Mesendoderm (in vitro differentiated cells): ENCODE results near the gene PET100.

Experiments used
- DNase-seq: peaks from one replicate; pipeline ENCODE4 v3.0.0; 2013
- H2AK5ac ChIP-seq: 2 replicates; pipeline ENCODE4 v1.6.1; 2013; ENCODE audit warnings: low read length, inconsistent platforms
- H2BK120ac ChIP-seq: 2 replicates; pipeline ENCODE4 v1.6.1; 2013; ENCODE audit warnings: low read depth, mild to moderate bottlenecking, low read length, moderate library complexity, mixed read lengths
- H2BK15ac ChIP-seq: replicated peaks from 2 replicates; pipeline ENCODE4 v1.6.1; 2013; ENCODE audit warnings: low read depth, mild to moderate bottlenecking, moderate library complexity
- H2BK5ac ChIP-seq: 2 replicates; pipeline ENCODE4 v1.6.1; 2013; ENCODE audit warnings: low read length, inconsistent platforms
- H3K18ac ChIP-seq: 2 replicates; pipeline ENCODE4 v1.6.1; 2013; ENCODE audit warnings: mild to moderate bottlenecking, low read length, mixed read lengths
- H3K23ac ChIP-seq: one replicate; pipeline ENCODE4 v1.6.1; 2013; ENCODE audit warnings: low read length
- H3K27ac ChIP-seq: 2 replicates; pipeline ENCODE4 v1.5.1; 2013; ENCODE audit warnings: low read depth, mild to moderate bottlenecking, inconsistent platforms, low read length, moderate library complexity
- H3K27me3 ChIP-seq: 2 replicates; pipeline ENCODE4 v1.6.1; 2013; ENCODE audit warnings: low read length, control low read depth, mild to moderate bottlenecking, inconsistent platforms; ENCODE audit not compliant: insufficient read depth, poor library complexity
- H3K36me3 ChIP-seq: 2 replicates; pipeline ENCODE4 v1.6.1; 2013; ENCODE audit warnings: low read length, inconsistent platforms; ENCODE audit not compliant: control insufficient read depth, insufficient read depth
- H3K4ac ChIP-seq: one replicate; pipeline ENCODE4 v1.6.1; 2013; ENCODE audit warnings: low read depth, mild to moderate bottlenecking, low read length, moderate library complexity
- H3K4me1 ChIP-seq: 2 replicates; pipeline ENCODE4 v1.6.1; 2013; ENCODE audit warnings: low read depth, low read length, inconsistent platforms; ENCODE audit not compliant: control insufficient read depth
- H3K4me2 ChIP-seq: 2 replicates; pipeline ENCODE4 v1.6.1; 2013; ENCODE audit warnings: low read length
- H3K4me3 ChIP-seq: 2 replicates; pipeline ENCODE4 v1.5.1; 2013; ENCODE audit warnings: mild to moderate bottlenecking, low read length
- H3K56ac ChIP-seq: one replicate; pipeline ENCODE4 v1.6.1; 2013; ENCODE audit warnings: low read length
- H3K79me1 ChIP-seq: 2 replicates; pipeline ENCODE4 v1.6.1; 2013; ENCODE audit warnings: low read length, inconsistent platforms
- H3K79me2 ChIP-seq: 2 replicates; pipeline ENCODE4 v1.6.1; 2013; ENCODE audit warnings: mild to moderate bottlenecking, low read length; ENCODE audit not compliant: control insufficient read depth, insufficient read depth
- H3K9ac ChIP-seq: 2 replicates; pipeline ENCODE4 v1.6.1; 2013; ENCODE audit warnings: low read length, inconsistent platforms
- H4K5ac ChIP-seq: one replicate; pipeline ENCODE4 v1.6.1; 2013; ENCODE audit warnings: low read length
- H4K8ac ChIP-seq: one replicate; pipeline ENCODE4 v1.6.1; 2013; ENCODE audit warnings: low read depth, mild to moderate bottlenecking, control low read depth, low read length, moderate library complexity
- WGBS: extraction: QIAGEN DNeasy Blood & Tissue Kit; methylation state at CpG from one replicate; pipeline ENCODE4 v1.1.7; 2013; ENCODE audit warnings: low lambda C conversion rate, missing lambda C conversion rate; ENCODE audit not compliant: insufficient coverage; ENCODE audit errors: extremely low coverage; 5-methylcytosine and 5-hydroxymethylcytosine counted together

The PET100 gene

DNA sequence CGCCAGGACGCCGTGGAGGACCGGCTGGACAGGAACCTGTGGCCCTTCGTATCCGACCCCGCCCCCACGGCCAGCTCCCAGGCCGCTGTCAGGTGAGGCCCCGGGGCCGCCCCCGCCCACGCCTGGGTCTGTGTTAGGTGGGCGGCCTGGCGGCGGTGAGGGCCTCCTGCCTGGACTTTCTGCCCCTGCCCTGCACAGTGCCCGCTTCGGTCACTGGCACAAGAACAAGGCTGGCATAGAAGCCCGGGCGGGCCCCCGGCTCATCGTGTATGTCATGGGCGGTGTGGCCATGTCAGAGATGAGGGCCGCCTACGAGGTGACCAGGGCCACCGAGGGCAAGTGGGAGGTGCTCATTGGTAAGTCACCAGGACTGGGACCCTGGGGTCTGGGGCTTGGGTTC, 17.6 kb downstream of the PET100 start:
- no peak overlapping the region for H3K4me3 ChIP-seq
- no peaks in the 10 kb centered on the region for H3K79me1 ChIP-seq
- H3K79me2 ChIP-seq, result no peaks in the 10 kb centered on the region
- no peak overlapping the region for H3K9ac ChIP-seq
- no peaks in the 10 kb centered on the region for H3K36me3 ChIP-seq
- no peak overlapping the region for H3K4me2 ChIP-seq
- no peak overlapping the region for H3K27ac ChIP-seq
- no peak overlapping the region for H3K23ac ChIP-seq
- H4K8ac ChIP-seq, result no peak overlapping the region
- no peak overlapping the region for H3K56ac ChIP-seq
- no peak overlapping the region for H2AK5ac ChIP-seq
- H3K4ac ChIP-seq, result no peak overlapping the region
- no peak overlapping the region for H3K18ac ChIP-seq
- DNase-seq, result no peak
- H3K4me1 ChIP-seq, result no peaks in the 10 kb centered on the region
- no peak overlapping the region for H4K5ac ChIP-seq
- no peak overlapping the region for H2BK15ac ChIP-seq
- no CpG with 5 or more reads among the region's 26 CpGs for WGBS
- no peak overlapping the region for H2BK120ac ChIP-seq
- no peaks in the 10 kb centered on the region for H3K27me3 ChIP-seq
- no peak overlapping the region for H2BK5ac ChIP-seq

DNA sequence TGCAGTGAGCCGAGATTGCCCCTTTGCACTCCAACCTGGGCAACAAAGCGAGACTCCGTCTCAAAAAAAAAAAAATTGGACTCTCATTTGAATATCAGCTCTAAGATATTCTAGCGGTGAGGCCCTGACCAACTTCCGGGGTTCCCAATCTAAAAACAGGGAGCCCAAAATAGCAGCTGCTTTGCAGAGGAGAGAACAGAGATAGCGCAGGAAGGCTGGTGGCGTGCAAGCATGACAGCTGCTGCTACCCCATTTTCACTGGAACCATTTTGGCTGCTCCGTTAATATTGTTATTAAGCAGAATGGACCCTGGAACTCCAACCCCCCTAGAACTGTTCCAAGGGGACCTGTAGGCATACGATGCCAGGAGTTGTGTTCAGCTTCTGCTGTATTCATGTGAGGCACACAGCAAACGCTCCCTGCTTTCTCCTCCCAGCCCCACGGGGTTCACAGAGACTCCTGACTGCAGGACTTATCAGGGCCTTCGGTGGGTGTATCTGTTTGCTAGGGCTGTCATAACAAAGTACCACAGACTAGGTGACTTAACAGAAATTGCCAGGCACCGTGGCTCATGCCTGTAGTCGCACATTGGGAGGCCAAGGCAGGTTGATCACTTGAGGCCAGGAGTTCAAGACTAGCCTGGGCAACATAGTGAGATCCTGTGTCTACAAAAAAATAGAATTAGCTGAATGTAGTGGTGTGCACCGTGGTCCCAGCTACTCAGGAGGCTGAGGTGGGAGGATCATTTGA, 18.8 kb downstream of the PET100 start:
- no peak overlapping the region for H2AK5ac ChIP-seq
- no peak overlapping the region for H4K5ac ChIP-seq
- no peak overlapping the region for H3K9ac ChIP-seq
- H3K79me1 ChIP-seq, result no peaks in the 10 kb centered on the region
- H3K18ac ChIP-seq, result no peak overlapping the region
- no peak overlapping the region for H3K4me2 ChIP-seq
- no peaks in the 10 kb centered on the region for H3K36me3 ChIP-seq
- WGBS, result no CpG with 5 or more reads among the region's 15 CpGs
- no peak for DNase-seq
- no peaks in the 10 kb centered on the region for H3K79me2 ChIP-seq
- no peak overlapping the region for H3K4me3 ChIP-seq
- H4K8ac ChIP-seq, result no peak overlapping the region
- no peaks in the 10 kb centered on the region for H3K4me1 ChIP-seq
- no peak overlapping the region for H3K4ac ChIP-seq
- no peaks in the 10 kb centered on the region for H3K27me3 ChIP-seq
- H2BK15ac ChIP-seq, result no peak overlapping the region
- H3K23ac ChIP-seq, result no peak overlapping the region
- no peak overlapping the region for H2BK5ac ChIP-seq
- H3K27ac ChIP-seq, result no peak overlapping the region
- no peak overlapping the region for H2BK120ac ChIP-seq
- no peak overlapping the region for H3K56ac ChIP-seq

DNA sequence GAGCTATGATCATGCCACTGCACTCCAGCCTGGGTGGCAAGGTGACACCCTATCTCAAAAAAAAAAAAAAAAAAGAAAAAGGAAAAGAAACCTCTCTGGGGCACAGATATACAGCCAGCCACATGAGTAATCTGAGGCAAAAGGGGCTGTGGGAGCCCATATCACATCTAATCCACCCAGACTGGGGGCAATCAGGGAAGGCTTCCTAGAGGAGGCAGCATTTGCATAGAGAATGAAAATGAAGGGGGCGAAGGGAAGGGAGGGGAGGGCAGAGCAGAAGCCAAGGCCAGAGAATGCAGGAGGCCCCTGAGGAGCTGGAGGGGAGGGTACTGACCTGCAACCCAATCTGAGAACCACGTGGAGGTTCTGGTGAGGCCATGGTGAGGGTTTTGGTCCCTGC, 20.6 kb downstream of the PET100 start:
- Histone ChIP-seq H3K36me3 (no peaks in the 10 kb centered on the region), H3K79me1 (no peaks in the 10 kb centered on the region), H3K4me3 (no peak overlapping the region), H4K5ac (no peak overlapping the region), H3K27ac (no peak overlapping the region), H2BK15ac (no peak overlapping the region), H2AK5ac (no peak overlapping the region), H3K4ac (no peak overlapping the region), H2BK5ac (no peak overlapping the region), H4K8ac (no peak overlapping the region), H3K18ac (no peak overlapping the region), H3K9ac (no peak overlapping the region), H3K23ac (no peak overlapping the region), H2BK120ac (no peak overlapping the region), H3K79me2 (no peaks in the 10 kb centered on the region), H3K56ac (no peak overlapping the region), H3K4me1 (no peaks in the 10 kb centered on the region), H3K27me3 (no peaks in the 10 kb centered on the region), H3K4me2 (no peak overlapping the region)
- WGBS, result no CpG with 5 or more reads among the region's 2 CpGs
- no peak for DNase-seq

DNA sequence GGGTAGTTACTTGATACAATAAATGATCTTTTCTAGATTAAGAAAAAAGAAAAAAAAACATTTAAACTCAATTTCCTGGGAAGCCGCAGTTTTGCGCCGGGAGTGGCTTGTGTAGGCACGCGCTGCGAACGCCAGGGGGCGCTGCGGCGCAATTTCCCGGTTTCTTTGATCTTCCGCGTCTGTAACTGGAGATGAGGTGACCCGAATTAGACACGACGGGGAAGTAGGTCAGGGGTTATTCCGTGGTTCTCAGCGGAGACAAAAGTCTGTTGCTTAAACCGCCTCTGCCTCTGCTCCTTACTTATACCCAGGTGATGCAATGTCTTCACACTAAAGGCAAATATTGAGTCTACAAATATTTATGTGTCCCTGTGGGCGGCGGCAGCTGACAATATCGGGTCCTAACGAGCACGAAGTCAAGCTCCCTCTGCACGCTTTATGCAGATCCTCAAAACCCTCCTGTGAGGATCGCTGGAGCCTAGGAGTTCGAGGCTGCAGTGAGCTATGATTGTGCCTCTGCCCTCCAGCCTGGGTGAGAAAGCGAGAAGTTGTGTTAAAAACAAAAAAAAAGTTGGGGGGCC, 22.6 kb downstream of the PET100 start:
- H3K56ac ChIP-seq, result peak overlapping the region; percentile 25
- no peak overlapping the region for H3K23ac ChIP-seq
- DNase-seq, result peak; percentile 89
- no peaks in the 10 kb centered on the region for H3K4me1 ChIP-seq
- WGBS, result no CpG with 5 or more reads among the region's 28 CpGs
- no peak overlapping the region for H3K18ac ChIP-seq
- H3K4me2 ChIP-seq, result peak overlapping the region; percentile 11
- no peaks in the 10 kb centered on the region for H3K27me3 ChIP-seq
- no peak overlapping the region for H3K4me3 ChIP-seq
- peak overlapping the region; percentile 39 for H4K5ac ChIP-seq
- no peak overlapping the region for H2AK5ac ChIP-seq
- H2BK5ac ChIP-seq, result no peak overlapping the region
- no peak overlapping the region for H2BK15ac ChIP-seq
- H4K8ac ChIP-seq, result no peak overlapping the region
- H3K9ac ChIP-seq, result no peak overlapping the region
- no peak overlapping the region for H2BK120ac ChIP-seq
- H3K79me2 ChIP-seq, result no peaks in the 10 kb centered on the region
- no peak overlapping the region for H3K4ac ChIP-seq
- no peak overlapping the region for H3K27ac ChIP-seq
- H3K79me1 ChIP-seq, result no peaks in the 10 kb centered on the region
- H3K36me3 ChIP-seq, result no peaks in the 10 kb centered on the region

DNA sequence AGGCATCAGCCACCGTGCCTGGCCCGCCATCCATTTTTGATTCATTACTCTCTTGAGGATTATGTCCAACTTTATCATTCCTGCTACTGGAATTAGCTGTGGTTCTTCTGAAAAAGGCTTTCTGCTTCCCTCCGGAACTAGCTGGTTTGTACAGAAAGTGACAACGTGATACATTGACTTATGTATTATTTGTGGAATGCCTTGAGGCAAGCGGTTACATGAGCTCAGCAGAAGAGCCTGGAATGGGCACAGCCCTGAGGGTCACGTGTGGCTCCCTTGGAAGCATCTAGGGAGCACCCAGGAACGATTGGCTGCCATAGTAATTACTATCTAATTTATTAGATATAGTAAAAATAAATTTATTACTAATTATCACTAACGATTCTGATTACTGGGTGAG, 24.8 kb downstream of the PET100 start:
- no CpG with 5 or more reads among the region's 8 CpGs for WGBS
- no peak overlapping the region for H4K8ac ChIP-seq

DNA sequence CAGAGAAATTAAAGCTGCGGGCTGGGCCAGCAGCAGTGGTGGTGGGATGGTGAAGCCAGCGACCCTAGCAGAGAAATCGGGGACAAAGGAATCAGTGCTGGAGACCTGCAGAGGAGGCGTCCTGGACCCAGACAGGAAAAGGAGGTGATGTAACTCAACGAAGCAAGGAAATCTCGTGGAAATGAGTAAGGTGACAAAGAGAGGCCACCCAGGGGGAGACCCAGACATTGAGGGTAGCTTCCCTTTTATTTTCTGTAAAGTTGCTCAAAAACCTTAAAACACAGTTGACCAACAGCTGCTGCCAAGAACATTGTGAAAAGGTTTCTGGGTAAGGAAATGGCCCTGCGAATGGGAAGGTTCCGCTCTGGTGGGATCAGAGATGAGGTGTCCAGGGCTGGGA, 26.0 kb downstream of the PET100 start:
- H2BK5ac ChIP-seq, result no peak overlapping the region
- no peak overlapping the region for H3K56ac ChIP-seq
- H3K4me3 ChIP-seq, result no peak overlapping the region
- H3K79me1 ChIP-seq, result no peaks in the 10 kb centered on the region
- H3K18ac ChIP-seq, result no peak overlapping the region
- H3K4me2 ChIP-seq, result no peak overlapping the region
- no peak overlapping the region for H2BK120ac ChIP-seq
- H3K9ac ChIP-seq, result no peak overlapping the region
- no peaks in the 10 kb centered on the region for H3K36me3 ChIP-seq
- H2AK5ac ChIP-seq, result no peak overlapping the region
- H3K79me2 ChIP-seq, result no peaks in the 10 kb centered on the region
- no CpG with 5 or more reads among the region's 8 CpGs for WGBS
- H4K5ac ChIP-seq, result no peak overlapping the region
- no peak overlapping the region for H3K4ac ChIP-seq
- no peak overlapping the region for H2BK15ac ChIP-seq
- no peak overlapping the region for H3K23ac ChIP-seq
- H3K27ac ChIP-seq, result no peak overlapping the region
- no peaks in the 10 kb centered on the region for H3K4me1 ChIP-seq
- H3K27me3 ChIP-seq, result no peaks in the 10 kb centered on the region
- no peak overlapping the region for H4K8ac ChIP-seq
- no peak for DNase-seq

More for the DNA sequence above, 24.8 kb downstream of the PET100 start:
- Histone ChIP-seq H2BK120ac (no peak overlapping the region), H3K4me3 (no peak overlapping the region), H2AK5ac (no peak overlapping the region), H2BK5ac (no peak overlapping the region), H3K36me3 (no peaks in the 10 kb centered on the region), H3K18ac (no peak overlapping the region), H3K79me2 (no peaks in the 10 kb centered on the region), H3K4me1 (no peaks in the 10 kb centered on the region), H4K5ac (no peak overlapping the region), H3K27me3 (no peaks in the 10 kb centered on the region), H3K9ac (no peak overlapping the region), H3K79me1 (no peaks in the 10 kb centered on the region), H2BK15ac (no peak overlapping the region), H3K4me2 (no peak overlapping the region), H3K56ac (no peak overlapping the region), H3K4ac (no peak overlapping the region), H3K23ac (no peak overlapping the region), H3K27ac (no peak overlapping the region)
- DNase-seq, result no peak
